GM21825 (cell line): ENCODE measurements around the gene PRRC2A.

Source experiments
- ATAC-seq: cut with Tn5 transposase; IDR thresholded peaks from one replicate; pipeline ENCODE4 v1.9.1; 2021; ENCODE audit warnings: mild to moderate bottlenecking, moderate library complexity; ENCODE audit not compliant: unreplicated experiment

PRRC2A gene

GRCh38 chr6:31621991-31622390 lies 1.5 kb downstream of the PRRC2A start:
- no peak for ATAC-seq

GRCh38 chr6:31622684-31623091 lies 2.2 kb downstream of the PRRC2A start:
- ATAC-seq, result no peak

- ATAC-seq, result no peak
Observed at GRCh38 chr6:31624070-31624469, 3.6 kb downstream of the PRRC2A start.

- ATAC-seq, result no peak
Observed at GRCh38 chr6:31626952-31627351, 6.4 kb downstream of the PRRC2A start.

- ATAC-seq, result no peak
Observed at GRCh38 chr6:31627690-31628287, 7.3 kb downstream of the PRRC2A start.

- no peak for ATAC-seq
Observed at GRCh38 chr6:31629014-31629413, 8.5 kb downstream of the PRRC2A start.

- no peak for ATAC-seq
Observed at GRCh38 chr6:31630177-31630934, 9.8 kb downstream of the PRRC2A start.

- no peak for ATAC-seq
Observed at GRCh38 chr6:31631209-31631608, 10.7 kb downstream of the PRRC2A start.

GRCh38 chr6:31631681-31632278 lies 11.3 kb downstream of the PRRC2A start:
- no peak for ATAC-seq

- ATAC-seq, result no peak
Observed at GRCh38 chr6:31632279-31632946, 11.9 kb downstream of the PRRC2A start.

- ATAC-seq, result no peak
Observed at GRCh38 chr6:31633447-31633846, 12.9 kb downstream of the PRRC2A start.

- ATAC-seq, result no peak
Observed at GRCh38 chr6:31634131-31634530, 13.6 kb downstream of the PRRC2A start.

GRCh38 chr6:31634969-31635575 lies 14.6 kb downstream of the PRRC2A start:
- ATAC-seq, result no peak

- ATAC-seq, result no peak
Observed at GRCh38 chr6:31636698-31637596, 16.4 kb downstream of the PRRC2A start.

GRCh38 chr6:31639043-31639442 lies 18.5 kb downstream of the PRRC2A start:
- ATAC-seq, result no peak

GRCh38 chr6:31639449-31639861 lies 18.9 kb downstream of the PRRC2A start:
- no peak for ATAC-seq

- ATAC-seq, result no peak
Observed at GRCh38 chr6:31640612-31641011, 20.1 kb downstream of the PRRC2A start.

- no peak for ATAC-seq
Observed at GRCh38 chr6:31641370-31641769, 20.9 kb downstream of the PRRC2A start.

GRCh38 chr6:31642798-31643570 lies 22.5 kb downstream of the PRRC2A start:
- ATAC-seq, result no peak
